ENCODE data around the gene PCDH1. TPM values are rescaled to one million over a fixed set of nuclear protein-coding genes. Genes with fewer than 3 reads are reported as not detected.
"Not testable (repeated sequence)": the region's sequence is repeated elsewhere in the genome, so short reads cannot be mapped to it uniquely, and the experiment has no call there.

The PCDH1 gene
- 10 to 100 TPM; 24.0 to 28.3 (median 25.6) TPM for polyA plus RNA-seq (ENCODE audit: insufficient read length in 4 of 4)

- peak in 1 of 4 donors; percentile 18 for DNase-seq (ENCODE audit: low read depth in 4 of 4, low spot score in 3 of 4)
Measured at GRCh38 chr5:141878186-141878710, at the start of gene PCDH1. TSS of gene PCDH1 (minus strand) at chr5:141878410. CDS start at chr5:141878262, 148 bp downstream.

- DNase-seq (ENCODE audit: low read depth in 4 of 4, low spot score in 3 of 4): no peak
Measured at GRCh38 chr5:141926434-141926833, 48.2 kb upstream of the PCDH1 start.

GRCh38 chr5:141923448-141924313 lies 45.5 kb upstream of the PCDH1 start, which contains the start of gene DELE1:
TSS of gene DELE1 (plus strand) at chr5:141923871. CDS start at chr5:141923942, 71 bp downstream.
- peak; percentile 85 to 90 (median 87) for DNase-seq (ENCODE audit: low read depth in 4 of 4, low spot score in 3 of 4)

GRCh38 chr5:141922827-141923447 lies 44.7 kb upstream of the PCDH1 start:
- DNase-seq (ENCODE audit: low read depth in 4 of 4, low spot score in 3 of 4): not testable (repeated sequence)

GRCh38 chr5:141920771-141921170 lies 42.6 kb upstream of the PCDH1 start:
- no peak for DNase-seq (ENCODE audit: low read depth in 4 of 4, low spot score in 3 of 4)

GRCh38 chr5:141919218-141920119 lies 41.3 kb upstream of the PCDH1 start:
- no peak for DNase-seq (ENCODE audit: low read depth in 4 of 4, low spot score in 3 of 4)

- DNase-seq (ENCODE audit: low read depth in 4 of 4, low spot score in 3 of 4): no peak
Measured at GRCh38 chr5:141917760-141918159, 39.5 kb upstream of the PCDH1 start.

- no peak for DNase-seq (ENCODE audit: low read depth in 4 of 4, low spot score in 3 of 4)
Measured at GRCh38 chr5:141916522-141916921, 38.3 kb upstream of the PCDH1 start.

- DNase-seq (ENCODE audit: low read depth in 4 of 4, low spot score in 3 of 4): no peak
Measured at GRCh38 chr5:141915881-141916336, 37.7 kb upstream of the PCDH1 start.

GRCh38 chr5:141914797-141915196 lies 36.6 kb upstream of the PCDH1 start:
- no peak for DNase-seq (ENCODE audit: low read depth in 4 of 4, low spot score in 3 of 4)

GRCh38 chr5:141914199-141914743 lies 36.1 kb upstream of the PCDH1 start:
- DNase-seq (ENCODE audit: low read depth in 4 of 4, low spot score in 3 of 4): peak; percentile 10 to 43 (median 25)

GRCh38 chr5:141913560-141914198 lies 35.5 kb upstream of the PCDH1 start:
- DNase-seq (ENCODE audit: low read depth in 4 of 4, low spot score in 3 of 4): peak in 1 of 4 donors; percentile 17

GRCh38 chr5:141910271-141910673 lies 32.1 kb upstream of the PCDH1 start:
- DNase-seq (ENCODE audit: low read depth in 4 of 4, low spot score in 3 of 4): no peak

- DNase-seq (ENCODE audit: low read depth in 4 of 4, low spot score in 3 of 4): no peak
Measured at GRCh38 chr5:141909212-141909611, 31.0 kb upstream of the PCDH1 start.

- DNase-seq (ENCODE audit: low read depth in 4 of 4, low spot score in 3 of 4): no peak
Measured at GRCh38 chr5:141908796-141909195, 30.6 kb upstream of the PCDH1 start.

- no peak for DNase-seq (ENCODE audit: low read depth in 4 of 4, low spot score in 3 of 4)
Measured at GRCh38 chr5:141906972-141907371, 28.8 kb upstream of the PCDH1 start.

- DNase-seq (ENCODE audit: low read depth in 4 of 4, low spot score in 3 of 4): no peak
Measured at GRCh38 chr5:141906517-141906916, 28.3 kb upstream of the PCDH1 start.

- no peak for DNase-seq (ENCODE audit: low read depth in 4 of 4, low spot score in 3 of 4)
Measured at GRCh38 chr5:141904551-141904950, 26.3 kb upstream of the PCDH1 start.

- DNase-seq (ENCODE audit: low read depth in 4 of 4, low spot score in 3 of 4): no peak
Measured at GRCh38 chr5:141903261-141903660, 25.1 kb upstream of the PCDH1 start.

All from right renal pelvis (tissue), 4 donors.